K562 (cell line): ENCODE results near the gene HLA-E. TPM values are rescaled to one million over a fixed set of nuclear protein-coding genes. Genes with fewer than 3 reads are reported as not detected.

Experiments
- ATAC-seq: fragments of 200-7000 bp; cut with Tn5 transposase; 3 replicates; pipeline ENCODE4 v1.9.1; 2020; ENCODE audit warnings: moderate library complexity
- BruUV-seq: library from RNA; stranded (reverse); fragments of 400-500 nt; replicated peaks from 2 replicates; lab custom pipeline; 2021; lab: Mats Ljungman, UMichigan
- CTCF ChIA-PET: fragments of 300-600 bp; formaldehyde crosslinking; extraction: SDS; loops from one replicate; lab custom pipeline; 2021; ENCODE audit warnings: low intra/inter-chr PET ratio; lab: Yijun Ruan, JAX
- POLR2A ChIA-PET: fragments of 300-600, 350-650 bp; sonication (Branson Sonifier 250); formaldehyde crosslinking; extraction: SDS; loops from one replicate; lab custom pipeline; 2021; ENCODE audit warnings: antibody characterized with exemption, inconsistent platforms; lab: Yijun Ruan, JAX
- DNase-seq, 4 experiments: peaks; one replicate each; pipeline versions ENCODE4 v3.0.0 to v3.0.0-alpha.2; 2011 to 2018; ENCODE audit warnings: low spot score in 3 of 4, mixed read lengths in 3 of 4; ENCODE audit errors: extremely low read depth in 1 of 4
- FAIRE-seq: peaks from 2 replicates; lab custom pipeline; 2011; peaks lifted over from hg19 to GRCh38; lab: Jason Lieb, UNC
- H2AFZ ChIP-seq: 2 replicates; pipeline ENCODE4 v1.6.0; 2011; ENCODE audit warnings: low read depth, low read length, control low read depth, inconsistent platforms
- H3K27ac ChIP-seq: fragments of 200-600 bp; 3 replicates; pipeline ENCODE4 v1.8.0; 2011; ENCODE audit warnings: low read depth, mild to moderate bottlenecking, control low read depth, inconsistent platforms, low read length, moderate library complexity, mixed read lengths; ENCODE audit errors: extremely low read depth
- H3K27me3 ChIP-seq, 2 experiments: fragments of 300-600 bp in 1 of 2; 2 replicates in 1 of 2; 3 replicates in 1 of 2; pipeline versions ENCODE4 v1.6.0 to v1.8.0; 2011; ENCODE audit warnings: inconsistent platforms in 2 of 2, low read length in 2 of 2, mild to moderate bottlenecking in 1 of 2, mixed read lengths in 1 of 2, moderate library complexity in 1 of 2; ENCODE audit not compliant: control insufficient read depth in 2 of 2, insufficient read depth in 2 of 2
- H3K36me3 ChIP-seq: fragments of 300-600 bp; 3 replicates; pipeline ENCODE4 v1.8.0; 2011; ENCODE audit warnings: mild to moderate bottlenecking, low read length, inconsistent platforms; ENCODE audit not compliant: control insufficient read depth, insufficient read depth
- H3K4me1 ChIP-seq, 2 experiments: fragments of 200-600 bp in 1 of 2; replicated peaks in 1 of 2; 2 replicates in 1 of 2; 3 replicates in 1 of 2; pipeline versions ENCODE4 v1.5.1 to v1.8.0; 2011; ENCODE audit warnings: inconsistent platforms in 2 of 2, low read length in 2 of 2, mild to moderate bottlenecking in 1 of 2, mixed read lengths in 1 of 2, moderate library complexity in 1 of 2; ENCODE audit not compliant: control insufficient read depth in 2 of 2, insufficient read depth in 2 of 2
- H3K4me2 ChIP-seq: 2 replicates; pipeline ENCODE4 v1.6.1; 2011; ENCODE audit warnings: low read length, control low read depth, inconsistent platforms, mixed read lengths; ENCODE audit not compliant: insufficient read depth
- H3K4me3 ChIP-seq: fragments of 200-600 bp; sonication (generic), shearing (Covaris generic); 2 replicates; pipeline ENCODE4 v1.5.1; 2016; ENCODE audit warnings: control low read depth, inconsistent platforms
- H3K79me2 ChIP-seq: fragments of 200-600 bp; 3 replicates; pipeline ENCODE4 v1.8.0; 2011; ENCODE audit warnings: low read length, inconsistent platforms; ENCODE audit not compliant: control insufficient read depth, insufficient read depth
- H3K9ac ChIP-seq, 2 experiments: 2 replicates each; pipeline versions ENCODE4 v1.6.0 to v1.6.1; 2011; ENCODE audit warnings: low read depth in 2 of 2, low read length in 2 of 2, control low read depth in 1 of 2, inconsistent platforms in 1 of 2, mild to moderate bottlenecking in 1 of 2, mixed read lengths in 1 of 2; ENCODE audit not compliant: insufficient read depth in 1 of 2
- H3K9me1 ChIP-seq: one replicate; pipeline ENCODE4 v1.6.0; 2011; ENCODE audit warnings: inconsistent platforms, mild to moderate bottlenecking, low read length, moderate library complexity; ENCODE audit not compliant: control insufficient read depth, insufficient read depth
- H3K9me3 ChIP-seq: replicated peaks from 2 replicates; pipeline ENCODE4 v1.5.1; 2011; ENCODE audit warnings: low read depth, low read length, inconsistent platforms; ENCODE audit not compliant: control insufficient read depth, insufficient read depth
- H4K20me1 ChIP-seq: replicated peaks from 2 replicates; pipeline ENCODE4 v1.6.1; 2011; ENCODE audit warnings: low read length, inconsistent platforms, mixed read lengths; ENCODE audit not compliant: control insufficient read depth, insufficient read depth
- NCOA1 ChIP-seq: fragments of 450-650 bp; IDR thresholded peaks from 2 replicates; pipeline ENCODE4 v1.6.1; 2016; ENCODE audit warnings: low read depth
- RNF219 ChIP-seq: fragments of 250-450 bp; sonication (Bioruptor Pico); IDR thresholded peaks from 2 replicates; pipeline ENCODE4 v1.5.0; 2022; ENCODE audit warnings: mild to moderate bottlenecking
- SRSF3 ChIP-seq: fragments of 200-400 bp; formaldehyde crosslinking; IDR thresholded peaks from 2 replicates; pipeline ENCODE4 v1.6.1; 2016; ENCODE audit warnings: mild to moderate bottlenecking, low read length, moderate library complexity; ENCODE audit not compliant: insufficient read depth
- U2AF1 ChIP-seq: fragments of 200-400 bp; formaldehyde crosslinking; optimal IDR thresholded peaks from 2 replicates; pipeline ENCODE3; 2017; ENCODE audit warnings: mild to moderate bottlenecking, low read depth, low read length, moderate library complexity
- ZKSCAN8 ChIP-seq: fragments of 200-800 bp; sonication (Bioruptor generic); IDR thresholded peaks from 2 replicates; pipeline ENCODE4 v1.6.1; 2016; ENCODE audit warnings: missing genetic modification characterization, missing compliant biosample characterization
- WGBS: fragments of 100-300 bp; shearing (Covaris generic); methylation state at CpG from one replicate; pipeline ENCODE4 v1.1.6; 2016; ENCODE audit warnings: low coverage, mixed read lengths; ENCODE audit not compliant: insufficient coverage; ENCODE audit errors: missing lambda C conversion rate; 5-methylcytosine and 5-hydroxymethylcytosine counted together
- in situ Hi-C: fragments of 300-500 bp; cut with MboI; formaldehyde crosslinking; loops from 4 replicates; pipeline ENCODE4 v1.15.0; 2018; ENCODE audit warnings: inconsistent platforms, mixed read lengths
- intact Hi-C: fragments of 100-400 bp; cut with micrococcal nuclease; formaldehyde crosslinking; loops from 2 replicates; pipeline ENCODE4 v1.14.2; 2022
- polyA plus RNA-seq, 8 experiments: library from polyadenylated mRNA; depleted of rRNA in 4 of 8; stranded (reverse) in 5 of 8; unstranded in 3 of 8; fragments of >200 nt; fragmentation: Nextera tagmentation in 2 of 8; fragmentation: Illumina TruSeq in 1 of 8; extraction: Ambion mirVana in 2 of 8; extraction: Trizol in 1 of 8; gene quantifications; 2 replicates each; pipeline versions ENCODE4 v1.2.1 to v1.2.3, GENCODE V29; 2011 to 2014; ENCODE audit warnings: inconsistent platforms in 1 of 8, missing spikeins in 1 of 8
- total RNA-seq, 7 experiments: library from RNA; depleted of rRNA in 6 of 7; stranded (reverse); fragments of >200 nt in 6 of 7; fragmentation: Illumina TruSeq in 2 of 7; extraction: Trizol in 2 of 7; gene quantifications; 2 replicates each; pipeline versions ENCODE4 v1.2.1 to v1.2.3, GENCODE V29; 2011 to 2021; ENCODE audit warnings: low replicate concordance in 1 of 7

Gene HLA-E
- total and polyA plus RNA-seq, 9 of the 15 experiments (the other 6 are each of a cell fraction or from before 2014, with no cell fraction given) = 3.2 to 39.9 (median 26.8) TPM

GRCh38 chr6:30485236-30485635, 4.1 kb upstream of the HLA-E start:
- ChIA-PET POLR2A (interaction anchor here (0.6 to 1.3 kb wide), 3 partner anchors 11 to 262 kb away, joined by 3 read pairs; no protein-coding TSS in a partner anchor), CTCF (interaction anchor here (0.6 to 4.0 kb wide), 3 partner anchors 53 to 60 kb away, joined by 3 to 63 read pairs (median 4); no protein-coding TSS in a partner anchor)
- Histone ChIP-seq H2AFZ (0 out of 2 replicates have a peak overlapping the region, but pooled peaks have one; percentile 41), H4K20me1 (peaks cover 1% of the 10 kb centered on the region), H3K4me1 (peaks cover 4 to 20% of the 10 kb centered on the region in 2 experiments; a peak in 4 of 5 replicates), H3K27ac (no peak overlapping the region), H3K4me3 (no peak overlapping the region), H3K79me2 (peaks cover 1% of the 10 kb centered on the region; the same call in 1 of the 3 replicates), H3K4me2 (no peak overlapping the region), H3K9me3 (no peaks in the 10 kb centered on the region), H3K9ac (no peak overlapping the region), H3K36me3 (peaks cover under 1% of the 10 kb centered on the region; the same call in 1 of the 3 replicates), H3K9me1 (no peaks in the 10 kb centered on the region), H3K27me3 (peaks cover 18% of the 10 kb centered on the region in 2 experiments)
- DNase-seq (no peak), ATAC-seq (no peak), FAIRE-seq (no peak)
- intact Hi-C loops = no loop called here
- in situ Hi-C loops = no loop called here
- TF ChIP-seq NCOA1 = no peak
- no peak for TF ChIP-seq U2AF1
- no peak for TF ChIP-seq SRSF3
- no peak for TF ChIP-seq RNF219 (CRISPR knock-in tag)
- TF ChIP-seq ZKSCAN8 (CRISPR knock-in tag) = no peak
- WGBS = 45% methylated on average over 3 of the region's 3 CpGs
- no TSS peak for BruUV-seq
